Calu3 (cell line): ENCODE data around the gene ZBTB7B. TPM values are rescaled to one million over a fixed set of nuclear protein-coding genes. Genes with fewer than 3 reads are reported as not detected.

Source experiments
- BruUV-seq: library from RNA; stranded (reverse); fragments of 400-500 nt; replicated peaks from 2 replicates; lab custom pipeline; 2021; lab: Mats Ljungman, UMichigan
- CTCF ChIA-PET: fragments of 300-600 bp; sonication (Branson Sonifier 250); formaldehyde crosslinking; loops from one replicate; lab custom pipeline; 2022; ENCODE audit warnings: antibody characterized with exemption; lab: Charles Lee
- DNase-seq: peaks from one replicate; pipeline ENCODE4 v3.0.0; 2022
- H3K27ac Mint-ChIP-seq: one replicate; pipeline ENCODE4 v1.8.0; 2022; ENCODE audit warnings: mixed read lengths; ENCODE audit not compliant: unreplicated experiment
- H3K27me3 Mint-ChIP-seq: one replicate; pipeline ENCODE4 v1.8.0; 2022; ENCODE audit warnings: mixed read lengths; ENCODE audit not compliant: unreplicated experiment
- H3K36me3 Mint-ChIP-seq: one replicate; pipeline ENCODE4 v1.8.0; 2022; ENCODE audit warnings: mild to moderate bottlenecking, moderate library complexity, mixed read lengths; ENCODE audit not compliant: insufficient read depth, unreplicated experiment
- H3K4me1 Mint-ChIP-seq: one replicate; pipeline ENCODE4 v1.8.0; 2022; ENCODE audit warnings: mild to moderate bottlenecking, low read depth, mixed read lengths; ENCODE audit not compliant: unreplicated experiment
- H3K4me3 Mint-ChIP-seq: one replicate; pipeline ENCODE4 v1.8.0; 2022; ENCODE audit warnings: mild to moderate bottlenecking, low read depth, moderate library complexity, mixed read lengths; ENCODE audit not compliant: unreplicated experiment
- H3K9me3 Mint-ChIP-seq: one replicate; pipeline ENCODE4 v1.8.0; 2022; ENCODE audit warnings: low read depth, mixed read lengths; ENCODE audit not compliant: unreplicated experiment
- intact Hi-C: fragments of 100-400 bp; cut with micrococcal nuclease; formaldehyde crosslinking; loops from one replicate; pipeline ENCODE4 v1.10.0; 2022; ENCODE audit not compliant: unreplicated experiment
- total RNA-seq: library from RNA; stranded (reverse); gene quantifications from 2 replicates; pipeline ENCODE4 v1.2.3, GENCODE V29; 2022
- TF ChIP-seq, protein P1 (sequence below): fragments of 200-600 bp; IDR thresholded peaks from one replicate; pipeline ENCODE4 v1.8.0; 2022; ENCODE audit warnings: antibody characterized with exemption; ENCODE audit not compliant: unreplicated experiment

The ZBTB7B gene
- total RNA-seq, 1 experiment from 2014 or later, result 64.7 TPM

DNA sequence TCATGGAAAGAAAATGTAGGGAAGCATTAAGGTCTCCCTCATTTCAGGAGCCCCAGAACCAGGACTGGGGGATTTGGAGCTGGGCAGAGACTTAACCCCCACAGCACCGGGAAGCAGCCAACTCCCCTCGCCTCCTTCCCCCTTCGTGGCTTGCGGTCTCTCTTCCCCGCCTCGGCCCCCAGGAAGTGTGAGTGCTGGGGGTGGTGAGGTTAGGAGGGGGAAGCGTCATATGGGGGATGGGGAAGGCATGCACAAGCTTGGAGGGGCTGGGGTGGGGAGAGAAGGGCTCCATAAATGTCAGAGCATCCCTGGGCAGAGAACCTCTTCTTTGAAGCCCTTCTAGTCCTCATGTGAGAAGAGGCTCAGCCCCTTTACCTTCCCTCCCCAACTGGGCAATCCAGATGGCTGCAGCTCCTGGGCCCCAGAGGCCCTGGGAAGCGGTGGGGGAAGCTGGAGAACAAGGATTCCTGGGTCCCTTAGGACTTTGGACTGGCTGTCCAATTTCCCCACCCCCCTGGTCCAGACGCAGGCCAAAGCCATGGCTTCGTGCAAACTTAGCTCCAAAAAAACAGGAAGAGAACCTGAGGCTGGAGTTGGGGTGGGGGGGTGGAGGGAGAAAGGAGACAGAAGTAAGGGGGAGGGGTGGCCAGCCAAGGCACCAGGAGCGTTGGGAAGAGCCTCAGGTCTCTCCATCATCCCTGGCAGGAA lies 7.8 kb downstream of the ZBTB7B start:
- CTCF ChIA-PET, result interaction anchor here (0.7 to 0.8 kb wide), 2 partner anchors 9 kb away, joined by 3 read pairs; no protein-coding TSS in a partner anchor
- H3K27ac Mint-ChIP-seq, result no peak overlapping the region
- TF ChIP-seq, protein P1, sequence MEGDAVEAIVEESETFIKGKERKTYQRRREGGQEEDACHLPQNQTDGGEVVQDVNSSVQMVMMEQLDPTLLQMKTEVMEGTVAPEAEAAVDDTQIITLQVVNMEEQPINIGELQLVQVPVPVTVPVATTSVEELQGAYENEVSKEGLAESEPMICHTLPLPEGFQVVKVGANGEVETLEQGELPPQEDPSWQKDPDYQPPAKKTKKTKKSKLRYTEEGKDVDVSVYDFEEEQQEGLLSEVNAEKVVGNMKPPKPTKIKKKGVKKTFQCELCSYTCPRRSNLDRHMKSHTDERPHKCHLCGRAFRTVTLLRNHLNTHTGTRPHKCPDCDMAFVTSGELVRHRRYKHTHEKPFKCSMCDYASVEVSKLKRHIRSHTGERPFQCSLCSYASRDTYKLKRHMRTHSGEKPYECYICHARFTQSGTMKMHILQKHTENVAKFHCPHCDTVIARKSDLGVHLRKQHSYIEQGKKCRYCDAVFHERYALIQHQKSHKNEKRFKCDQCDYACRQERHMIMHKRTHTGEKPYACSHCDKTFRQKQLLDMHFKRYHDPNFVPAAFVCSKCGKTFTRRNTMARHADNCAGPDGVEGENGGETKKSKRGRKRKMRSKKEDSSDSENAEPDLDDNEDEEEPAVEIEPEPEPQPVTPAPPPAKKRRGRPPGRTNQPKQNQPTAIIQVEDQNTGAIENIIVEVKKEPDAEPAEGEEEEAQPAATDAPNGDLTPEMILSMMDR, result no peak
- peaks cover 31% of the 10 kb centered on the region for H3K4me1 Mint-ChIP-seq
- peaks cover 11% of the 10 kb centered on the region for H3K36me3 Mint-ChIP-seq
- H3K4me3 Mint-ChIP-seq, result no peak overlapping the region
- intact Hi-C loops, result no loop called here
- no peaks in the 10 kb centered on the region for H3K27me3 Mint-ChIP-seq
- DNase-seq, result no peak
- BruUV-seq, result no TSS peak
- no peaks in the 10 kb centered on the region for H3K9me3 Mint-ChIP-seq

- CTCF ChIA-PET, result no interaction called here
- Mint-ChIP-seq H3K36me3 (peaks cover 17% of the 10 kb centered on the region), H3K27me3 (no peaks in the 10 kb centered on the region), H3K4me3 (no peak overlapping the region), H3K27ac (no peak overlapping the region), H3K9me3 (no peaks in the 10 kb centered on the region), H3K4me1 (peaks cover 25% of the 10 kb centered on the region)
- TF ChIP-seq, protein P1, result no peak
- intact Hi-C loops, result no loop called here
- no TSS peak for BruUV-seq
- no peak for DNase-seq
These were observed 8.4 kb downstream of the ZBTB7B start for GRCh38 chr1:155011004-155011416.

GRCh38 chr1:155011437-155012025 lies 8.9 kb downstream of the ZBTB7B start:
- no peak for DNase-seq
- CTCF ChIA-PET, result interaction anchor here (0.7 kb wide), 1 partner anchor 38 kb away, joined by 14 read pairs; no protein-coding TSS in a partner anchor
- TF ChIP-seq, protein P1, result no peak
- peaks cover 20% of the 10 kb centered on the region for H3K4me1 Mint-ChIP-seq
- no TSS peak for BruUV-seq
- H3K4me3 Mint-ChIP-seq, result no peak overlapping the region
- intact Hi-C loops, result no loop called here
- no peaks in the 10 kb centered on the region for H3K27me3 Mint-ChIP-seq
- no peaks in the 10 kb centered on the region for H3K9me3 Mint-ChIP-seq
- peaks cover 22% of the 10 kb centered on the region for H3K36me3 Mint-ChIP-seq
- H3K27ac Mint-ChIP-seq, result no peak overlapping the region

- H3K4me3 Mint-ChIP-seq, result no peak overlapping the region
- H3K9me3 Mint-ChIP-seq, result no peaks in the 10 kb centered on the region
- no peak overlapping the region for H3K27ac Mint-ChIP-seq
- H3K36me3 Mint-ChIP-seq, result peaks cover 28% of the 10 kb centered on the region
- intact Hi-C loops, result no loop called here
- H3K27me3 Mint-ChIP-seq, result no peaks in the 10 kb centered on the region
- BruUV-seq, result no TSS peak
- H3K4me1 Mint-ChIP-seq, result peaks cover 14% of the 10 kb centered on the region
- no peak for DNase-seq
- TF ChIP-seq, protein P1, result no peak
- CTCF ChIA-PET, result interaction anchor here (0.7 kb wide), 1 partner anchor 38 kb away, joined by 14 read pairs; no protein-coding TSS in a partner anchor
These were observed 9.5 kb downstream of the ZBTB7B start for GRCh38 chr1:155012026-155012546.
